ENCODE results near the gene EXOC3L2.
"Not testable (repeated sequence)": the region's sequence is repeated elsewhere in the genome, so short reads cannot be mapped to it uniquely, and the experiment has no call there.

EXOC3L2 gene

DNA sequence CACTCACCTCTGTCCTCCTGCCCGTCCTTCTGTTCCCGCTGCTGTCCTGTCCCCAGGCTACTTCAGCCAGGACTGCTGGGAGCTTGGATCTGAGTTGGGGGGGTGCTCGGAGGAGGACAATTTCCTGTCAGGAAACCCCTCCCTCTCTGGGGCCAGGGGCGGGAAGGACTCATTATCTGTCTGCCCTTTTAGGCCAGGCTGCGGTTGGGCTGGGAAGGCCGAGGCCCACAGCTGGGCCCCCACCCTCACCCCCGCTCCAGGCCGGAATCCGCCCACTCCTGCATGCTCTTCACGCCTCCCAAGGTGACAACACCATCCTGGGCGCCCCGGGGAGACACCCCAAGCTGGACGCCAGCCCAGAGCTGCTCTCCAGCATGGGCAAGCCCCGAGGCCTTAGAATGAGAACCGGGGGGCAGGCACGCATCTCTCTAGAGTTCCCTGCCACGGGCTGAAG lies at the start of gene EXOC3L2:
Gene EXOC3L2, minus strand, starts transcription at position 74 of the 454 bp plus-strand sequence. CDS start 6,362 bp downstream, outside the sequence.
- no peak for DNase-seq

DNA sequence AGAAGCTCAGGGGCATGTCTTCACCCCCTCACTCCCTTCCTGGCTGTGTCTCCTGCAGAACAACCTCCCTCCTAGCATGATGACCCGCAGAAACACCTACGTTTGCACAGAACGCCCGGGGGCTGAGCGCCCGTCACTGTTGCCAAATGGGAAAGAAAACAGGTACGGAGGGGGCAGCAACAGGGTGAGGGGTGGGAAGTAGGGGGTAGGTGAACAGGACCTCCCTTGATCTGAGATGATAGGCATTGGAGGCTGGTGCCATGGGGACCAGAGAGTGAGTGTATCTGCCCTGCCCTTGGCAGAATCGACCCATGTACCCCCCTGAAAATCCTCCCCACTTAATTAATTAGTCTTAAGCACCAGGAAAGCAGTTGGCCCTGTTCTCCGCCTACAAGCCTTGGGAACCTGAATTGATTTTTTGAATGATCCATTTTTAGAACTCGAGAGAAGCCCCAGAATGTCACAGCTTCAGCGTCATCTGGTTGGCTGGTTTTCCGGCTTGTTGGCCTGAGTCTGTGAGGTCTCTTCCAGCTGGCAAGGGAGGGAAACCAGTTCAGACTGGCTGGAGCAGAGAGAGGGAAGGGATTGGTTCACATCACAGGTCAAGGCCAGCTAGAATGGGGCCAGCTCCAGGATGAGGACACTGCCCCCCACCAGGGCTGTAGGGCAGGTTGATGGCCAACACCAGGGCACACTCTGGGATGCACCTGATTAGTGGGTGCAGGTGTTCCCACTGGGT lies 49.3 kb upstream of the EXOC3L2 start:
- DNase-seq = no peak

DNA sequence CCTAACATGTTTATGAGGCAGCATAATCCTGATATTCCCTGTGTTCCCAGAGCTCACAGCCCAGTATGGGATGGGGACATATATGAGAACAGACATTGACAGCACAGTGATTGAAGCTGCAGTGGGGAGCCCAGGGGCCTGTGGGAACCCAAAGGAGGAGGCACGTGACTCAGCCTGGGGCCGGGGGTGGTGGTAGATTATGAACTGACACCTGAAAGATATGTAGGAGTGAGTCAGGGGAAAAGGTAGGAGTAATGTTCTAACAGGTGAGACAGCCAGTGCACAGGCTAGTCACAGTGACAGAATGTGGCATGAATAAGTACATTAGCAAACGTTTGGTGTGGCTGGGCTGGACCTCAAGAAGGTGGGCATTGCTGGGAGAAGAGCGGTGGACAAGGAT lies 48.5 kb upstream of the EXOC3L2 start:
- no peak for DNase-seq

DNA sequence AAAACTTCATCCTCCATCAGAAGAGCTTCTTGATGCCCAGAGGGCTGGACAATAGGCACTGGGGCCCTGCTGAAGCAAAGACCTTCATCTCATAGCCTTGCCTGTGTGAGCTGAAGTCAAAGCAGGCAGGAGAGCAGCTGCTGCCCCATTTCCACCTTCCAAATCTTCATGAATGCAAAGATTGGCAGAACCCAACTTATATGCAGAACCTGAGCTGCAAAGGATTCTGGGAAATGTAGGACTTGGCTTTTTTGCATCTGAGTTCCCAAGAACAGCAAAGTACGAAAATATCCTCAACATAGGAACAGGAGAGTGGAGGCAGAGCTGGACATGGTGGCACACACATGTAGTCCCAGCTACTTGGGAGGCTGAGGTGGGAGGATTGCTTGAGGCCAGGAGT lies 46.6 kb upstream of the EXOC3L2 start:
- DNase-seq = no peak

DNA sequence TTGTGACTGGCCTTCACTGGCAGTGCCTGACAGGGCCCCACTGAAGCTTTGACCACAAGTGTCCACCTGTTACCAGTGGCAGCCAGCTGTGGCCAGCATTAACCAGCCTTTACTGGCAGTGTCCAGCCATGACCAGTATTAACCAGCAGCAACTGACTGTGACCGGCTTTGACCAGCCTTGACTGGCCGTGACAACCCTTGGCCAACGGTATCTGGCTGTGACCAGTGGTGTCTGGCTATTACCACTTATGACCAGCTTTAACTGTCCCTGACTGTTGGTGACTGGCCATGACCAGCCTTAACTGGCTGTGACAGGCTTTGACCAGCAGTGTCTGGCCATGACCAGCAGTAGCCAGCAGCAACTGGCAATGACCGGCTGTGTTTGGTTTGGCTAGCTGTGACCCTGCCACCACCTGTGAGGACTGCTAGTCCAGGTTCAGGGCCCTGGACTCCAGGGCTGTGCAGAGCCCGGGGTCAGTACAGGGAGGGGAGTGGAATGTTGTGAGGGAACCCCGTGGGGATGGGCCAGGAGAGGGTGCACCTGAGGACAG lies 45.2 kb upstream of the EXOC3L2 start:
- no peak for DNase-seq

DNA sequence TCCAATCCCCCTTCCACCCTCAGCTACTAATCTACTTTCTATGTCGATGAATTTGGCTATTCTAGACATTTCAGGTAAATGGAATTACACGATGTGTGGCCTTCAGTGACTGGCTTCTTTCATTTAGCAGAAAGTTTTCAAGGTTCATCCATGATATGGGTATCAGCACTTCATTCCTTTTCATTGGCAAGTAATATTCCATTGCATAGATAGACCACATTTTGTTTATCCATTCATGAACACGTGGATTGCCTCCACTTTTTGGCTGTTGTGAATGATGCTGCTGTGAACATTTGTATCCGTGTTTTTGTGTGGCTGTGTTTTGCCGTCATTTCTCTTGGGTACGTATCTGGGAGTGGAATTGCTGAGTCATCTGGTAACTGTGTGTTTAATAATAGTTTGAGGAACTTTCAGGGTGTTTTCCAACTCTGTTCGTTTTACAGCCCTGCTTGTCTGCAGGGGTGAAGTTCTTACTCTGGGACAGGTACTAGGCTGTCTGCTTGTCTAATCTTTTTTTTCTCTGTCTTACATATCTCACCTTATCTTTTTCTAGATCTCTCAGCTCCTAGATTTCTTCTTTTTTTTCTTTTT lies 38.3 kb upstream of the EXOC3L2 start:
- no peak for DNase-seq

DNA sequence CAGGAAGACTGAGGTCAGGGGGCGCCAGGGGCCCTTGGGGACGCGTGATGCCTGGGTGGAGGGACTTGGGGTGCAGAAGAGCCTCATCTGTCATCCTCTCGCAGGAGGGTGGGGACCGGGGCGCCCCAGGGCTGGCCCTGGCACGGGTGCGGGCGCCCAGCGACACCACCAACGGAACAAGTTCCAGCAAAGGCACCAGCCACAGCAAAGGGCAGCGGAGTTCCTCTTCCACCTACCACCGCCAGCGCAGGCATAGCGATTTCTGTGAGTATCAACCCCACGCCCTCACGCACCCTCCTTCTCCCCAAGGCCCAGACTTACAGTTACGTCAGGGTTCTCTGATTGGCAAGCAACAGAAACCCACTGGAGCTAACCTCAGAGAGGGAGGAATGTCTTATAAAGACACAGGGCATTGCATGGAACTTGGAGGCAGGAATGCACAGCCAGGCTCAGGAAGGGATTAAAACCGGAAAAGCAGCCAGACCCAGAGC lies 35.3 kb upstream of the EXOC3L2 start:
- DNase-seq = no peak

DNA sequence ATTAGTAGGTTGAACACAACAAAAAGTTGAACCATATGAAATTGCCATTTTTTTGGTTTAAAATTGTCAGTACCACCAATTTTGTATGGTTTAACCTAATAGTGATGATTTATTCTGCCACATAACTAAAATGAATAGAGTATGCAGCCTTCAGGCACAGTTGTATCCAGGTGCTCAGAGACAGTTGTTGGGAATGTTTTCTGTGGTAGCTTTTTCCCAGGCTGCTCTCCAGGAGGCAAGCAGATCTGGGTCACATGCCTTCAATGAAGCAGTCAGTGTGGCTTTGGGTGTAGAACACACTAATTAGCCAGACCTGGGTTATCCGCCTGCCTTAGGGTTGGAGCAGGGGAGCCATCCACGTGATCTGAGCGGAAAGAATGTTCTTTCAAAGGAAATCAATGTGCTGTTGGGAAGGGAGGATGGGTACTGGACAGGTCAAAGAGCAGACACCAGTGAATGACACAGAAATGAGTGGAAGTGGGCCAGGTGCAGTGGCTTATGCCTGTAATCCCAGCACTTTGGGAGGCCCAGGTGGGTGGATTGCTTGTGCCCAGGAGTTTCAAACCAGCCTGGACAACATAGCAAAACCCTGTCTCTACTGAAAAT lies 34.5 kb upstream of the EXOC3L2 start:
- no peak for DNase-seq

DNA sequence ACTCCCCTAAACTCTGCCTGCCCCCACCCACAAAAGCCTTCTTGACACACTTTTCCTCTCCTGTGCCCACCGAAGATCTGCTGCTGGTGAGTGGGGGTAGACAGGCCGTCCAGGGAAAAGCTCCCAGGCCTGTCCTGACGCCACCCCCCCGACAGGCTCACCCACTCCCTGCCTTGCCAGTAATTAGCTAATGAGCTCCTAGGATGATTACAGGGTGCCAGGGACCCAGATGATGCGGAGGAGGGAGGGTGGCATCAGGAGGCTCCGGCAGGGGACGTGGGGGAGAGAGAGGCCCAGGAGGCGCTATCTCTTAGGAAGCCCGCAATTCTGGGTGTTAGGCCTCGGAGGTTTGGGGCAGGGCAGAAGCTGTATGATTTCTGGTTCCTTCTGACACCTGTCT lies 32.9 kb upstream of the EXOC3L2 start:
- no peak for DNase-seq

DNA sequence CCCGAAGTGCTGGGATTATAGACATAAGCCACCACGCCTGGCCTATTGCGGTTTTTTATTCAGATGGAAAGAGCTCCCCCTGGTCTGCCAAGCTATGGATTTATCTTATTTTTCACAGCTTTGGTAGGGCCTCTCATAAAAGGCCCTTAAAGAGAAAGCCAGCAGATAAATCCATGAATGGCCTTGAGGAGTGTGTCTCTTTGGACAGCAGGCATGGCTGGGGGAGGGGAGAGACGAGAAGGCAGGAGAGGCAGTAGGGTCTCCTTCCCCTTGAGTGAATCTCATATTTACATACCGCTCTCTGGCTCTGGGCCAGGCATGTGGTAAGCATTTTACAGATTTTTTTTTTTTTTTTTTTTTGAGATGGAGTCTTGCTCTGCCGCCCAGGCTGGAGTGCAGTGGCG lies 31.1 kb upstream of the EXOC3L2 start:
- no peak for DNase-seq

DNA sequence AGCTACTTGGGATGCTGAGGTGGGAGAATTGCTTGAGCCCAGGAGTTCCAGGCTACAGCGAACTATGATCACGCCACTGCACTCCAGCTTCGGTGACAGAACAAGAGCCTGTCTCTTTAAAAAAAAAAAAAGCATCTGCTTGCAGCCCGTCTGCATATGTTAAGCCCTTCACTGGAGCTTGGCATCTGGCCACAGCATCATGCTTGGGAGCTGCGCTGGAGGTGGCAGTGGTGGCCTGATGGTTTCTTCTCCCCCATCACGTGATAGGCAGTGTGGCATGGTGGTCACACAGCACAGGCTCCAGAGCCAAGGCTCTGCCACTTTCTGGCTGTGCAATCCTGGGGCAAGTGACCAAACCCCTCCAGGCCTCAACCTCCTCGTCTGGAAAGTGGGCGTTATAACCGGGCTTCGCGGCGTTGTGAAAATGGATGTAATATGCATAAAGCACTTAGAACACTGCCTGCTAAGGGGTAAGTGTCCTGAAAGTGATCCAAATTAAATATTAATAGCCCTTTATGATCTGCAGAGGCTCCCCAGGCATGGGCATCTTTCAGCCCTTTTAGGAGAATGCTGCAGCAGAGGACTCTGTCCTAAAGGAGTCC lies 30.3 kb upstream of the EXOC3L2 start:
- no peak for DNase-seq

DNA sequence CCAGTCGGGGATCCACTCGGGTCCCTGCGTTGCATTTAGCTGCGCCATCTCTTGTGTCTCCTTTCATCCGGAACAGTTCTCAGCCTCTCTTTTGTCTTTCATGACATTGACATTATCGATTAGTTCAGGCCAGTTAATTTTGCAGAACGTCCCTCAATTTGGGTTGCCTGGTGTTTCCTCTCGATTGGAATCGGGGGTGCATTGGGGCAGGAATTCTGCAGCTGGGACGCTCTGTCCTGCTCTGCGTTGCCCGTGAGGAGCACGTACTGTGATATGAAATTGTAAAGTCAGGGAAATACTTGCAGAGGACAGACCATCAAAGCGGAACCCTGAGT lies 28.3 kb upstream of the EXOC3L2 start:
- no peak for DNase-seq

DNA sequence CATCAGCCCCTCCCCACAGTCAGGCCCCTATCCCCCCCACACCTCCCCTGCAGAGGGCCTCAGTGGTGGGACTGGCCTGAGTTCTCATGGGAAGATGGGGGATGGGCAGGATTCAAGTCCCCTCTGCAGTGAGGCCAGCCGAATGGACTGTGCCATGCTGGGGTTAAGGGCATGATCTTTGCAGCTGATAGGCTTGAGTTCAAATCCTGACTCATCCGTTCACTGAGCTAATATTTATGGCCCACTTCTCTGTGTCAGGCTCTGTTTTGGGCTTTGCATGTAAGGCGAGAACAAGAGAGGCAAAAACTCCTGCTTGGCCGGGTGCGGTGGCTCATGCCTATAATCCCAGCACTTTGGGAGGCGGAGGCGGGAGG lies 26.5 kb upstream of the EXOC3L2 start:
- no peak for DNase-seq

DNA sequence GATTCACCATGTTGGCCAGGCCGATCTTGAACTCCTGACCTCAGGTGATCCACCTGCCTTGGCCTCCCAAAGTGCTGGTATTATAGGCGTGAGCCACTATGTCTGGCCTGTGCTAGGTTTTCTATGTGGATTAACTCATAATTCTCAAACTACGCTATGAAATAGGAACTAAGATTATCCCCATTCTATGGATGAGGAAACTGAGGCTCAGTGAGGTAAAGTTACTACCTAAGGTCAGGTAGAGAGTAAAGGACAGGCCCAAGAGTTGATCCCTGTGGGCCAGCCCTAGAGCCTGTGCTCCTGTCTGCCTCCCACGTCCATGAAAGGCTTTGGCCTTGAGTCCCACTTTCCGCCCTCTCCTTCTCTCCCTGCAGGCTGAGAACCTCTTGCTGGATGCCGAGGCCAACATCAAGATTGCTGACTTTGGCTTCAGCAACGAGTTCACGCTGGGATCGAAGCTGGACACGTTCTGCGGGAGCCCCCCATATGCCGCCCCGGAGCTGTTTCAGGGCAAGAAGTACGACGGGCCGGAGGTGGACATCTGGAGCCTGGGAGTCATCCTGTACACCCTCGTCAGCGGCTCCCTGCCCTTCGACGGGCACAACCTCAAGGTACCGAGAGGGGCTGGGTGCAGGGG lies 26.0 kb upstream of the EXOC3L2 start:
- no peak for DNase-seq

DNA sequence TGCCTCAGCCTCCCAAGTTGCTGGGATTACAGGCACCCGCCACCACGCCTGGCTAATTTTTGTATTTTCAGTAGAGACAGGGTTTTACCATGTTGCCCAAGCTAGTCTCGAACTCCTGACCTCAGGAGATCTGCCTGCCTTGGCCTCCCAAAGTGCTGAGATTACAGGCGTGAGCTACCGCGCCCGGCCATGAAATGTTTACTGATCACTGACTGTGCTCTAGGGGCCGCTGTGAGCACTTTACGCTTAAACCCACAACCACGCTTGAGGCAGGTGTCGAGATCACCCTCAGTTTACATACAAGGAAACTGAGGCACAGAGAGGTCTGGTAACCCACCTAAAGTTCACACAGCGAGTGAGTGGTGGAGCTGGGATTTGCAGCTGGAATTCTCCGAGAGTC lies 24.7 kb upstream of the EXOC3L2 start:
- not testable (repeated sequence) for DNase-seq

DNA sequence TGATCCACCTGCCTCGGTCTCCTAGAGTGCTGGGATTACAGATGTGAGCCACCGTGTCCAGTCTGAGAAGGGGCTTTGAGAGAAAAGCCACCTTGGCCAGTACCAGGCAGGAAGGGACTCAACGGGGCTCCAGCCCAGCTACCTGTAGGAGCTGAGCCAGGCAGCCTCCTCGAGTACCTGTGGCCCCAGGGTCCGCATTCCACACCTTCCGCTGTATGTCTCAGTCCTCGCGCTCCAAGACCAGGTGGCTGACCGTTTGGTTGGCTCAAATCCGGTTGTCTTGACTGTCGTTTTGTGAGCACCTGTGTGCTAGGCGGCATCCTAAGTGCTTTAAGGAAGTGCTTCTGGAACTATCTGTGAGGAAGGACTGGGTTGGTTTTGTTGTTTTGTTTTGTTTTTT lies 22.1 kb upstream of the EXOC3L2 start:
- no peak for DNase-seq

DNA sequence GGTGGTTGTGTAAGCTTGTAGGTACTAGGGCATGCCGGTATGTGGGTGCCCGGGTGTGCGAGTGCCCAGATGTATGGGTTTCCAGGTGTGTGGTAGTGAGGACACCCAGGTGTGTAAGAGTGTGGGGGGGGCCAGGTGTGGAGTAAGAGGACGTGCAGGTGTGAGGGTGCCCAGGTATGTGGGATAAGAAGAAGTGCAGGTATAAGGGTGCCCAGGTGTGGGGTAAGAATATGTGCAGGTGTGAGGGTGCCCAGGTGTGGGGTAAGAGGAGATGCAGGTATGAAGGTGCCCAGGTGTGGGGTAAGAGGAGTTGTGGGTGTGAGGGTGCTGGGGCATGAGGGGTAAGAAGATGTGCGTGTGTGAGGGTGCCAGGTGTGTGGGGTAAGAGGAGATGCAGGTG lies 20.2 kb upstream of the EXOC3L2 start:
- no peak for DNase-seq

DNA sequence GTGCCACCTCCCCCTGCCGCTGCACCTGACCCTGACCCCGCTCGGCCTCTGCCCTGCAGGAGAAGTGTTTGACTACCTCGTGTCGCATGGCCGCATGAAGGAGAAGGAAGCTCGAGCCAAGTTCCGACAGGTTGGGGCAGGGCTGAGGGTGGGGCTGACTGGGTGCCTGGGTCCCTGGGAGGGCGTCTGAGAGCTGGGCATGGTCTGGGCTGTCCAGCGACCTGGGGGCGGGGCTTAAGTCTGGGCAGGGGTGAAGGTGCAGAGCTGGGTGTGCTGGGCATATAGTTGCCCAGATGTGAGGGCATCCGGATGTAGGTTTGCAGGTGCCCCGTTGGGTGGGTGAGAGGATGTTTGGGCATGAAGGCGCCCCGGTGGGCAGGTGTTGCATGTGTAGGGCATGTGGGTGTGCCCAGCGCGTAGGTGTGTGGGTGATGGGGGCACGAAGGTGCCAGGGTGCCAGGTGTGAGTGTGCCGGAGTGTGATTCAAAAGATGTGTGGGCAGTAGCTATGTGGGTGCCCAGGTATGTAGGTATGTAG lies 19.6 kb upstream of the EXOC3L2 start:
- DNase-seq = no peak

DNA sequence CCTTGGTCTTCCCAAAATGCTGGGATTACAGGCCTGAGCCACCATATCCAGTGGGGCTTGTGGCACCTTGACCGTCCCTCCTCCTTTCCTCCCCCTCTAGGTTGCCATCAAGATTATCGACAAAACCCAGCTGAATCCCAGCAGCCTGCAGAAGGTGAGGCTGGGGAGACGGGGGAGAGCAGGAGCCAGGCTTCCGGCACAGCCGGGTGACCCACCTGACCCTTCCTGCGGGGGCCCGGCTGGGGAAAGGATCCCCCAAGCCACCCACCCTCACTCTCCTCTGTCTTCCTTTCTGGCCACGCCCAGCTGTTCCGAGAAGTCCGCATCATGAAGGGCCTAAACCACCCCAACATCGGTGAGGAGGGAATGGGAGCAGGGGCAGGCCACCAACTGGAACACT lies 17.8 kb upstream of the EXOC3L2 start:
- DNase-seq = no peak

DNA sequence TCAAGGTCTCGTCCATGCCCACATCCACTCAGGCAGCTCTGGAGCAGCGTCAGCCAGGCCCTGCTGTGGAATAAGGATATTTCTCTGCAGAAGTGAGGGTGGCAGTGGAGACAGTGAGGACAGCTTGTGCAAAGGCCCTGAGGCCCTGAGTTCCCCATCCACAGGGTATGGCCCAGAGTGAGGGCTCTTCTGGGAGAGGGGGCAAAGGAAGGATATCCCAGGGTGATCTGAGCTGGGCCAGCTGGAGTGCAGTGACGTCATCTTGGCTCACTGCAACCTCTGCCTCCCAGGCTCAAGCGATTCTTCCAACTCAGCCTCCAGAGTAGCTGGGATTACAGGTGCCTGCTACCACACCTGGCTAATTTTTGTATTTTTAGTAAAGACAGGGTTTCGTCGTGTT lies 17.4 kb upstream of the EXOC3L2 start:
- DNase-seq = no peak

DNA sequence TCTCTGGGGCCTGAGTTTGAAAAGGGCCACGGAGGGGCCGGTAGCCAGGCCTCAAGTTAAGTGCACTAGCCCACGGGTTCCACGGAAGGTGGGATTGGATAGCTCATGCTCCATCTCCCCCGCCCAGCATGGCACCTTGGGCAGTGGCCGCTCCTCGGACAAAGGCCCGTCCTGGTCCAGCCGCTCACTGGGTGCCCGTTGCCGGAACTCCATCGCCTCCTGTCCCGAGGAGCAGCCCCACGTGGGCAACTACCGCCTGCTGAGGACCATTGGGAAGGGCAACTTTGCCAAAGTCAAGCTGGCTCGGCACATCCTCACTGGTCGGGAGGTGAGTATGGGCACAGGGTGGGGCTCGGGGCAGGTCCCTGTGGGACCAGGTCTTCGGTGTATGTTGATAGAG lies 13.7 kb upstream of the EXOC3L2 start:
- DNase-seq = no peak

DNA sequence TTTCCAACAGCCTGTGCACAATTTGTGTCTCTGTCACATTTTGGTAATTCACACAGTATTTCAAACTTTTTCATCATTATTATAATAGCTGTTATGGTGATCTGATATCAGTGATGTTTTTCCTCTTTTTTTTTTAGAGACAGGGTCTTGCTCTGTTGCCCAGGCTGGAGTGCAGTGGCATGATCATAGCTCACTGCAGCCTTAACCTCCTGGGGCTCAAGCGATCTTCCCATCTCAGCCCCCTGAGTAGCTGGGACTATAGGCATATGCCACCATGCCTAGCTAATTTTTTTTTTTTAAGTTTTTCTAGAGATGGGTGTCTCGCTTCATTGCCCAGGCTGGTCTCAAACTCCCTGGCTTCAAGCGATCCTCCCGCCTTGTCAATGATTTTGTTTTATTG lies 11.6 kb upstream of the EXOC3L2 start:
- DNase-seq = no peak

DNA sequence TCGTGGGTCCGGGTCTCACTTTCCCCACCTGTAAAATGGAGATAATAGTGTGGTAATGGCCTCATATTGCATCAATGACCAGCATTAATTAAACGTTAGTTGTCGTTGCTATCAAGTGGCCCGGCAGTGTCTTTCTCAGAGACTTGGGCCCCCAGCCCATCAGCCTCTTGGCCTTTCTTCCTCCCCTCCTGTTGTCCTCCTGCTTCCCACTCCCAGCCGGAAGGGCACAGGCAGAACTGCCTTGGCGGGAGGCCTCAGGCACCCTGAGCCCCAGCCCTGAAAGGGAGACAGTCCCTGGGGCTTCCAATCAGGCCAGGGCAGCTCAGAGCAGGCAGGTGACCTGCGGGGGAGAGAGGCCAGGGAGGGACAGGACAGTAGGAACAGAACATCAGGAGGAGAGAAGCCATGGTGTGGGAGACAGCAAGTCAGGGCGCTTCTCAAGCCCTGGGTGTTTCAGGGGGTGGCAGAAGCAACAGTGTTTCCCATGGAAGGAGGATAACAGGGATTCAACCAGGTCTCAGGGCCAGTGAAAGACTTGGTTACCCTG lies 10.5 kb upstream of the EXOC3L2 start:
- no peak for DNase-seq
